IPS DF 4.7 (cell line): ENCODE data around the gene C20orf144.
"Not testable (repeated sequence)": the region's sequence is repeated elsewhere in the genome, so short reads cannot be mapped to it uniquely, and the experiment has no call there.

Experiments used
- DNase-seq: peaks from one replicate; pipeline ENCODE4 v3.0.0-alpha.2; 2013; ENCODE audit warnings: low spot score; ENCODE audit errors: extremely low read depth

Gene C20orf144

GRCh38 chr20:33693741-33694638, 31.9 kb downstream of the C20orf144 start:
- DNase-seq: no peak

GRCh38 chr20:33694639-33695012, 32.5 kb downstream of the C20orf144 start:
- DNase-seq: no peak

GRCh38 chr20:33696448-33696847, 34.3 kb downstream of the C20orf144 start:
- no peak for DNase-seq

DNA sequence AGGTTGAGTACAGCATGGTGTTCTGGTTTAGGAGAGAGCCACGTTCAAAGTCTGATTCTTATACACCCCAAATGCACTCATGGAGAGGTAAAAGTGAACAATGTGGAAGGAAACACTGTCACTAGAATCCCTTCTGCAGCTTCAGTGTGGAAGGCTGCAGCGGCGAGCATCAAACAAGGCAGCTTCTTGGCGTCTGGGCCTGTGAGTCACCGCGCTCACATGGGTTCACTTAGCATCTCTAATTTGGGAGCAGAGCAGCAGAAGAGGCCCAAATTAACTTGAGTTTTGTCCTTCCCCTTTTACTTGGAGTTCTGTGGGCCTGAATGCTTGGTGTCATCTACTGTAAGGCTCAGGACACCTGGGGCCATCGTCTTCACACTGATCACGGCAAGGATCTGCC, 35.0 kb downstream of the C20orf144 start:
- no peak for DNase-seq

GRCh38 chr20:33698966-33699365, 36.8 kb downstream of the C20orf144 start:
- not testable (repeated sequence) for DNase-seq

- DNase-seq: not testable (repeated sequence)
Measured at GRCh38 chr20:33700696-33701441, 38.7 kb downstream of the C20orf144 start.

DNA sequence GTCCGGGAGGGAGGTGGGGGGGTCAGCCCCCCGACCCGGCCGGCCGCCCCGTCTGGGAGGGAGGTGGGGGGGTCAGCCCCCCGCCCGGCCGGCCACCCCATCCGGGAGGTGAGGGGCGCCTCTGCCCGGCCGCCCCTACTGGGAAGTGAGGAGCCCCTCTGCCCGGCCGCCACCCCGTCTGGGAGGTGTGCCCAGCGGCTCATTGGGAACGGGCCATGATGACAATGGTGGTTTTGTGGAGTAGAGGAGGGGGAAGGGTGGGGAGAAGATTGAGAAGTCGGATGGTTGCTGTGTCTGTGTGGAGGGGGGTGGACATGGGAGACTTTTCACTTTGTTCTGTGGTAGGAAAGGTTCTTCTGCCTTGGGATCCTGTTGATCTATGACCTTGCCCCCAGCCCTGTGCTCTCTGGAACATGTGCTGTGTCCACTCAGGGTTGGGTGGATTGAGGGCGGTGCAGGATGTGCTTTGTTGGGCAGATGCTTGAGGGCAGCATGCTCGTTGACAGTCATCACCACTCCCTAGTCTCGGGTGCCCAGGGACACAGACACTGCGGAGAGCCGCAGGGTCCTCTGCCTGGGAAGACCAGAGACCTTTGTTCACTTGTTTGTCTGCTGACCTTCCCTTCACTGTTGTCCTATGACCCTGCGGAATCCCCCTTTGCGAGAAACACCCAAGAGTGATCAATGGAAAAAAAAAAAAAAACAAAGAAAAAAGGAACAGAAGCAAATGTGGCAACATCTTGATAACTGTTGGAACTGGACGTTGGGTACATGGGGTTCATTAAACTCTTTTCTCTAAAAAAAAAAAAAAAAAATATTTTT, 39.7 kb downstream of the C20orf144 start:
- no peak for DNase-seq

- no peak for DNase-seq
Measured at GRCh38 chr20:33702861-33703260, 40.7 kb downstream of the C20orf144 start.

- DNase-seq: no peak
Measured at GRCh38 chr20:33703498-33704137, 41.5 kb downstream of the C20orf144 start.

DNA sequence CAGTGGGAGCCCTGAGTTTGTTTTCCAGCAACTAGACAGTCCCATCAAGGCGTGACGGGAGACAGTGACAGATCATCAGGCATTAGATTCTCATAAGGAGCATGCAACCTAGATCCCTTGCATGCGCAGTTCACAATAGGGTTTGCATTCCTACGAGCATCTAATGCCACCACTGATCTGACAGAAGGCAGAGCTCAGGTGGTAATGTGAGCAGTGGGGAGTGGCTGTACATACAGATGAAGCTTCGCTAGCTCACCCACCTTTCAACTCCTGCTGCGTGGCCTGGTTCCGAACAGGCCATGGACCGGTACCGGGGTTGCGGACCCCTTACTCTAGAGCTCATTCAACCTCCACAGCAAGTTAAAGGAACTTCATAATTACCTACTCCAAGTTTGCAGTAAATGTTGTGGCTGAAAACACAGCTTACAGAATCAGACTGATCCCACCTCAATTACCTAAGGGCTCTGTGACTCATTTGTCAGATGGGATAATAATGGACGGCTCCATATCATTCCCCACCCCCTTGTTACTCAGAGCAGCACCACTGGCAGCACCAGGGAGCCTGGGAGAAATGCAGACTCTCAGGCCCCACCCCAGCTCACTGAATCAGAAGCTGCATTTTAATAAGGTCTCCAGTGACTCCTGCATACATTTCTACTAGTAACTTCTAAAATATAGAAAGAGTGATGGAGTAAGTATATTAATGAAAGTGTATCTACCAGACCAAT, 42.2 kb downstream of the C20orf144 start:
- no peak for DNase-seq

- DNase-seq: no peak
Measured at GRCh38 chr20:33707668-33708067, 45.5 kb downstream of the C20orf144 start.

- no peak for DNase-seq
Measured at GRCh38 chr20:33709398-33709797, 47.3 kb downstream of the C20orf144 start.

GRCh38 chr20:33709905-33710541, 47.9 kb downstream of the C20orf144 start:
- DNase-seq: no peak

GRCh38 chr20:33710681-33711445, 48.7 kb downstream of the C20orf144 start:
- no peak for DNase-seq

GRCh38 chr20:33711446-33711738, 49.3 kb downstream of the C20orf144 start:
- no peak for DNase-seq
